Measurements from ENCODE around the gene PRCC. TPM values are rescaled to one million over a fixed set of nuclear protein-coding genes. Genes with fewer than 3 reads are reported as not detected.
A peak's percentile ranks its signal among the peaks of the same experiment; 100 is the strongest.

Gene PRCC
- total RNA-seq, 2 donors from 2014 or later = 22.9 to 34.5 TPM

- H3K27ac ChIP-seq = peak overlapping the region; percentile 93 to 94
- no peaks in the 10 kb centered on the region for H3K27me3 ChIP-seq (replicated peaks; ENCODE audit: insufficient read depth)
- no peaks in the 10 kb centered on the region for H3K9me3 ChIP-seq
- peaks cover 17% of the 10 kb centered on the region for H3K36me3 ChIP-seq
- ATAC-seq (ENCODE audit: insufficient number of reproducible peaks, low FRiP score, low read depth) = no peak
- no peak for TF ChIP-seq CTCF (IDR thresholded peaks at IDR 0.05)
- H3K4me3 ChIP-seq = no peak overlapping the region
- peaks cover 44 to 58% of the 10 kb centered on the region in 2 donors for H3K4me1 ChIP-seq (ENCODE audit: control insufficient read depth in 1 of 2, low read depth in 2 of 2)
- no peak for DNase-seq (ENCODE audit: low spot score)
Measured at GRCh38 chr1:156744786-156745419, 22.4 kb upstream of the PRCC start.

- TF ChIP-seq CTCF (IDR thresholded peaks at IDR 0.05) = no peak
- Histone ChIP-seq H3K4me1 (ENCODE audit: control insufficient read depth in 1 of 2, low read depth in 2 of 2) (peaks cover 39 to 55% of the 10 kb centered on the region in 2 donors), H3K4me3 (peak overlapping the region; percentile 82), H3K27ac (peak overlapping the region; percentile 93 to 94), H3K36me3 (peaks cover 17% of the 10 kb centered on the region), H3K27me3 (replicated peaks; ENCODE audit: insufficient read depth) (no peaks in the 10 kb centered on the region), H3K9me3 (no peaks in the 10 kb centered on the region)
- no peak for ATAC-seq (ENCODE audit: insufficient number of reproducible peaks, low FRiP score, low read depth)
- no peak for DNase-seq (ENCODE audit: low spot score)
Measured at GRCh38 chr1:156745881-156746280, 21.5 kb upstream of the PRCC start.

GRCh38 chr1:156746406-156746727, 21.0 kb upstream of the PRCC start:
- no peaks in the 10 kb centered on the region for H3K9me3 ChIP-seq
- H3K36me3 ChIP-seq = peaks cover 17% of the 10 kb centered on the region
- H3K4me1 ChIP-seq (ENCODE audit: control insufficient read depth in 1 of 2, low read depth in 2 of 2) = peaks cover 39 to 55% of the 10 kb centered on the region in 2 donors
- ATAC-seq (ENCODE audit: insufficient number of reproducible peaks, low FRiP score, low read depth) = no peak
- no peak for TF ChIP-seq CTCF (IDR thresholded peaks at IDR 0.05)
- H3K27ac ChIP-seq = peak overlapping the region; percentile 93 to 94
- DNase-seq (ENCODE audit: low spot score) = no peak
- peak overlapping the region; percentile 82 for H3K4me3 ChIP-seq
- H3K27me3 ChIP-seq (replicated peaks; ENCODE audit: insufficient read depth) = no peaks in the 10 kb centered on the region

GRCh38 chr1:156746728-156747631, 20.4 kb upstream of the PRCC start:
- H3K36me3 ChIP-seq = peaks cover 17% of the 10 kb centered on the region
- ATAC-seq (ENCODE audit: insufficient number of reproducible peaks, low FRiP score, low read depth) (peak; percentile 27), DNase-seq (ENCODE audit: low spot score) (peak; percentile 93)
- no peak for TF ChIP-seq CTCF (IDR thresholded peaks at IDR 0.05)
- peak overlapping the region; percentile 93 to 94 for H3K27ac ChIP-seq
- peaks cover 35 to 48% of the 10 kb centered on the region in 2 donors for H3K4me1 ChIP-seq (ENCODE audit: control insufficient read depth in 1 of 2, low read depth in 2 of 2)
- H3K9me3 ChIP-seq = no peaks in the 10 kb centered on the region
- peak overlapping the region; percentile 82 for H3K4me3 ChIP-seq
- no peaks in the 10 kb centered on the region for H3K27me3 ChIP-seq (replicated peaks; ENCODE audit: insufficient read depth)
